LNCaP clone FGC (cell line): ENCODE measurements around the gene HOXC9.
A peak's percentile ranks its signal among the peaks of the same experiment; 100 is the strongest.

Source experiments
- DNase-seq: peaks from one replicate; pipeline ENCODE4 v3.0.0-alpha.2; 2011; ENCODE audit warnings: low read depth
- H3K4me3 ChIP-seq: 2 replicates; pipeline ENCODE4 v1.5.1; 2011; ENCODE audit warnings: mild to moderate bottlenecking, low read depth, low read length, control low read depth
- TF ChIP-seq, protein P1 (sequence below): IDR thresholded peaks from 2 replicates; pipeline ENCODE4 v1.5.1; 2012; ENCODE audit warnings: mild to moderate bottlenecking; ENCODE audit not compliant: control insufficient read depth, insufficient read depth; ENCODE audit errors: extremely low read depth

HOXC9 gene

DNA sequence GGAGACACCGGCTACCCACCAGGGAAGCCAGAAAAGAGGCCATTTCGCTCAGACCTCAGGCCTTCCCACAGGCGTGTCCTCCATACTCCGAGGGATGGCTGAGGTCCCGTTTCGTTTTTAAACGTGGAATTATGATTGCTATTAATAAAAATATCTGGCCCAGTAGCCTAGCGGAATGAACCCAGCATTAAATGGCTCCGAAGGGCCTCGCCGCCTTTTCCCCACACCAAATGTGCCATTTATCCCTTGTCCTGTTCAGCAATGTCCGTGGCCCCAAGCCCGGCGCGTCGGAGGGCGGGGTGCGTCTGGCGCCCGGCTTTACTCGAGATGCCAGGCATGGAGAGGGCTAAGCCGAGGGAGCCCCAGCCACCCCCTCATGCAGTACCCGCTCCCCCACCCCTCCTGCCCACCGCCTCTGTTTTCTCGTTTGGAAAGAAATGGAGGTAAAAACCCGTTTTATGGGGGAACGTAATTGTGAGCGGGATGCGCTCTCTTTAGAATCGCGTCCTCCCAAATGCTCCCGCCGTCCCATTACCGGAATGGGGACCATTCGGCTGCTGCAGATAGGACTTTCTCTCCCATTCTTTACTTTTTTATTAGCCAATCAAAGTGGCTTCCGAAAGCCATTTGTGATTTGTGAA, 14.5 kb downstream of the HOXC9 start:
- TF ChIP-seq, protein P1, sequence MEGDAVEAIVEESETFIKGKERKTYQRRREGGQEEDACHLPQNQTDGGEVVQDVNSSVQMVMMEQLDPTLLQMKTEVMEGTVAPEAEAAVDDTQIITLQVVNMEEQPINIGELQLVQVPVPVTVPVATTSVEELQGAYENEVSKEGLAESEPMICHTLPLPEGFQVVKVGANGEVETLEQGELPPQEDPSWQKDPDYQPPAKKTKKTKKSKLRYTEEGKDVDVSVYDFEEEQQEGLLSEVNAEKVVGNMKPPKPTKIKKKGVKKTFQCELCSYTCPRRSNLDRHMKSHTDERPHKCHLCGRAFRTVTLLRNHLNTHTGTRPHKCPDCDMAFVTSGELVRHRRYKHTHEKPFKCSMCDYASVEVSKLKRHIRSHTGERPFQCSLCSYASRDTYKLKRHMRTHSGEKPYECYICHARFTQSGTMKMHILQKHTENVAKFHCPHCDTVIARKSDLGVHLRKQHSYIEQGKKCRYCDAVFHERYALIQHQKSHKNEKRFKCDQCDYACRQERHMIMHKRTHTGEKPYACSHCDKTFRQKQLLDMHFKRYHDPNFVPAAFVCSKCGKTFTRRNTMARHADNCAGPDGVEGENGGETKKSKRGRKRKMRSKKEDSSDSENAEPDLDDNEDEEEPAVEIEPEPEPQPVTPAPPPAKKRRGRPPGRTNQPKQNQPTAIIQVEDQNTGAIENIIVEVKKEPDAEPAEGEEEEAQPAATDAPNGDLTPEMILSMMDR: no peak
- no peak for DNase-seq
- H3K4me3 ChIP-seq: no peak overlapping the region

DNA sequence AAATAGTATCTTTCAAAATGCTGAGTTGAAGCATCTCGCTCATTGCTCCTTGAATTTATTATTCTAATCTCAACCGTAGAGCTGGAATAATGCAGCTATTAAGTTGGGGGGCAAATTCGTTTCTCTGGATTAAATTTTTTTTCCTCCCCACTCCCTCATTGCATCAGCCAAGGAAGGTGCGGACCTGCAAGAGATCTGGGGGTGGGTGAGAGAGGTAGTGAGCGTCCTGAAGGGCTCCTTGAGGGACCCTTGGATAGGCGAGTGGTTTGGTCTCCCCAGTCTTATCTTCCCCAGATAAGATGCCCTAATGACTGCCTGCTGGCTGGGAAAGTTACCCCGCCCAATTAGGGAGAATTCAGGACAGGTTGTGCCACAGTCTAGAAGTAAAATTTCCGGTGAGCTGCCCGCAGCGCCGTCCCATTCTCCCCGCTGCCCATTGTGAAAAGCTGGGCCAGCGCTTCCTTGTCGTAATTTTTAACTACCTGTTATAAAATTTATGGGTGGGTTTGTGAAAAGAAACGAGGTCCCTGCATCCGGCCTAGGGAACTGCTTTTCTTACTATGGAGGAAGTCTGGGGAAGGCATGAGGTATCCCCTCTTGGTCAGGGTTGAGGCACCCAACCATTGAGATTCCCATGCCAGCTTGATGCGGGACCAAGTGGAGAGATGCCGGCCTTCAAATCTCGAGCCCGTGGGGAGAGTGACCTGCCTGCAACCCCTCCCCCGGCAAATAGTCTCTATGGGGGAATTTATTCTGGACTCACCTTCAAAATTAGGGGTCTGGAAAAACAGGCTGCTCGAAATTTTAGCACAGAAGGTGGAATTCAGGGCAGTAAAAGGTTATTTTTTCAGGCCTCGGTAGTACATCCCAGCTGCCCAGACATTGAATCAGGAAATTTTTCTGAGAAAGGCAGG, 15.3 kb downstream of the HOXC9 start:
- no peak for DNase-seq
- TF ChIP-seq, protein P1: no peak
- no peak overlapping the region for H3K4me3 ChIP-seq

- peak overlapping the region; percentile 95 for H3K4me3 ChIP-seq
- DNase-seq: no peak
- TF ChIP-seq, protein P1: no peak
These were observed 16.1 kb downstream of the HOXC9 start for GRCh38 chr12:54016051-54016450.

- peak; percentile 95 for DNase-seq
- peak overlapping the region; percentile 95 for H3K4me3 ChIP-seq
- TF ChIP-seq, protein P1: no peak
These were observed 16.6 kb downstream of the HOXC9 start for GRCh38 chr12:54016478-54016964.

DNA sequence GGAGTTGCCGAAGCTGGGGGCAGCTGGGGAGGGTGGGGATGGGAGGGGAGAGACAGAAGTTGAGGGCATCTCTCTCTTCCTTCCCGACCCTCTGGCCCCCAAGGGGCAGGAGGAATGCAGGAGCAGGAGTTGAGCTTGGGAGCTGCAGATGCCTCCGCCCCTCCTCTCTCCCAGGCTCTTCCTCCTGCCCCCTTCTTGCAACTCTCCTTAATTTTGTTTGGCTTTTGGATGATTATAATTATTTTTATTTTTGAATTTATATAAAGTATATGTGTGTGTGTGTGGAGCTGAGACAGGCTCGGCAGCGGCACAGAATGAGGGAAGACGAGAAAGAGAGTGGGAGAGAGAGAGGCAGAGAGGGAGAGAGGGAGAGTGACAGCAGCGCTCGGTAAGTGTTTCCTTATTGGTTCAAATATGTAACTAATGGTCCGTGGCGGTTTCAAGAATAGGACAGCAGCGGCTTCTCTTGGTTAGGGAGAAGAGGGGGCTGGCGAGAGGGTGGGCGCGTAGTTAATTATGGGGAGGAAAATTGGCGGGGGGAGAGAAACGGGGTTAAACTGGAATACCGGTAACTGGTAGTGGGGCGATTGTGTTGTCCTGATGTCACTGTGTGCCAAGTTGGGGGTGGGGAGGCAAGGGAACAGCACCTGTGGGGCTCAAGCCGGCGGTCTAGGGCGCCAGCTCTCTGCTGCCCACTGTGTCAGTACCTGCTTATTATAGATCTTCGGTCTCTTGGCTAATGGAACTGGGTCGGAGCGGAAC, 17.2 kb downstream of the HOXC9 start:
- no peak for DNase-seq
- H3K4me3 ChIP-seq: peak overlapping the region; percentile 95
- TF ChIP-seq, protein P1: no peak

DNA sequence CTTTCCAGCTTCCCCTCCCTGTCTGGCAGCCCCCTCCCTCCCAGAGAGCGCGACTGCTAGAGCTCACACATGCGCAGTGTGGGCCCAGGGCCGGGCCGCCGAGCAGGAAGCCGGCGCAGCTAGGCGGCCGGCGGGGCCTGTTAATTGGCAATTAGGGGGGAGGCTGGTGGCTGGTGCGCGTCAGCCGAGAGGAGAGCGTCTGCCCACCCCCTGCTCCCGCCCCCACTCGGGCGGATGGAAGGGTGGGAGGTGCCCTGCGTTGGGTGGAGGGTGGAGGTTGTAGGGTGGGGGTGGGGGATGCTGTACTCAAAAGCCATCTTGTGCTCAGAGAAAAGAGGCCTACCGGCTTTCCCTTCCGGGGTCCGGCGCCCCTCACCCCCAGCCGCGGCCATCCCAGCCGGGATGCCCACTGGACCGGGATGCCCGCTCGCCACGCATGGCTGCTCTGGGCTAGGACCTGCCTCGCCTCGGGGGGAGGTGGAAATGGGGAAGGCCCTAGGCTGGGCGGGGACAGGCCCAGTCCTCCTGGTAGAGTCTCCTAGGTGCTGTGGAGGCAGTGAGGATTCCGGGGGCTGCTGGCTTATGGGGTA, 18.0 kb downstream of the HOXC9 start:
- TF ChIP-seq, protein P1: no peak
- no peak for DNase-seq
- peak overlapping the region; percentile 95 for H3K4me3 ChIP-seq
